ENCODE data around the gene DSPP. TPM values are rescaled to one million over a fixed set of nuclear protein-coding genes. Genes with fewer than 3 reads are reported as not detected.

Gene DSPP
- total RNA-seq, 2 donors from 2014 or later = not detected

DNA sequence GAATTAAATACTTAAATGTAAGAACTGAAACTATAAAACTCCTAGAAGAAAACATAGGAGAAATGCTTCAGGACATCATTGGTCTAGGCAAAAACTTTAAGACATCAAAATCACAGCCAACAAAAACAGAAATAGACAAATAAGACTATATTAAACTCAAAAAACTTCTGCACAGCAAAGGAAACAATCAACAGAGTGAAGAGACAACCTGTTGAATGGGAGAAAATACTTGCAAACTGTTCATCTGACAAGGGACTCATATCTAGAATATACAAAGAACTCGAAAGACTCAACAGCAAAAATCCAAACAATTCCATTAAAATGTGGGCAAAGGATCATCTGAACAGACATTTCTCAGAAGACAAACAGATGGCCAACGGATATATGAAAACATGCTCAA, 16.2 kb upstream of the DSPP start:
- no peak overlapping the region for H3K4me3 ChIP-seq
- H3K9me3 ChIP-seq = no peaks in the 10 kb centered on the region
- no peak for DNase-seq (ENCODE audit: low spot score)
- no peaks in the 10 kb centered on the region for H3K4me1 ChIP-seq (replicated peaks)
- 64% methylated on average over 2 of the region's 2 CpGs for WGBS
- H3K27ac ChIP-seq = no peak overlapping the region
- no peaks in the 10 kb centered on the region for H3K27me3 ChIP-seq (replicated peaks; ENCODE audit: insufficient read depth)
- intact Hi-C loops (cut with DNase I) = no loop called here
- TF ChIP-seq POLR2AphosphoS5 (IDR thresholded peaks at IDR 0.05) (no peak), POLR2A (IDR thresholded peaks at IDR 0.05) (no peak)
- TF ChIP-seq, protein P1, sequence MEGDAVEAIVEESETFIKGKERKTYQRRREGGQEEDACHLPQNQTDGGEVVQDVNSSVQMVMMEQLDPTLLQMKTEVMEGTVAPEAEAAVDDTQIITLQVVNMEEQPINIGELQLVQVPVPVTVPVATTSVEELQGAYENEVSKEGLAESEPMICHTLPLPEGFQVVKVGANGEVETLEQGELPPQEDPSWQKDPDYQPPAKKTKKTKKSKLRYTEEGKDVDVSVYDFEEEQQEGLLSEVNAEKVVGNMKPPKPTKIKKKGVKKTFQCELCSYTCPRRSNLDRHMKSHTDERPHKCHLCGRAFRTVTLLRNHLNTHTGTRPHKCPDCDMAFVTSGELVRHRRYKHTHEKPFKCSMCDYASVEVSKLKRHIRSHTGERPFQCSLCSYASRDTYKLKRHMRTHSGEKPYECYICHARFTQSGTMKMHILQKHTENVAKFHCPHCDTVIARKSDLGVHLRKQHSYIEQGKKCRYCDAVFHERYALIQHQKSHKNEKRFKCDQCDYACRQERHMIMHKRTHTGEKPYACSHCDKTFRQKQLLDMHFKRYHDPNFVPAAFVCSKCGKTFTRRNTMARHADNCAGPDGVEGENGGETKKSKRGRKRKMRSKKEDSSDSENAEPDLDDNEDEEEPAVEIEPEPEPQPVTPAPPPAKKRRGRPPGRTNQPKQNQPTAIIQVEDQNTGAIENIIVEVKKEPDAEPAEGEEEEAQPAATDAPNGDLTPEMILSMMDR (IDR thresholded peaks at IDR 0.05) = no peak
- no peaks in the 10 kb centered on the region for H3K36me3 ChIP-seq

- H3K27me3 ChIP-seq (replicated peaks; ENCODE audit: insufficient read depth) = no peaks in the 10 kb centered on the region
- no peak overlapping the region for H3K4me3 ChIP-seq
- H3K27ac ChIP-seq = no peak overlapping the region
- DNase-seq (ENCODE audit: low spot score) = no peak
- no peak for TF ChIP-seq POLR2AphosphoS5 (IDR thresholded peaks at IDR 0.05)
- no peak for TF ChIP-seq POLR2A (IDR thresholded peaks at IDR 0.05)
- TF ChIP-seq, protein P1 (IDR thresholded peaks at IDR 0.05) = no peak
- H3K4me1 ChIP-seq (replicated peaks) = no peaks in the 10 kb centered on the region
- no peaks in the 10 kb centered on the region for H3K9me3 ChIP-seq
- intact Hi-C loops (cut with DNase I) = no loop called here
- H3K36me3 ChIP-seq = no peaks in the 10 kb centered on the region
Measured at GRCh38 chr4:87601361-87601760, 7.0 kb upstream of the DSPP start.

DNA sequence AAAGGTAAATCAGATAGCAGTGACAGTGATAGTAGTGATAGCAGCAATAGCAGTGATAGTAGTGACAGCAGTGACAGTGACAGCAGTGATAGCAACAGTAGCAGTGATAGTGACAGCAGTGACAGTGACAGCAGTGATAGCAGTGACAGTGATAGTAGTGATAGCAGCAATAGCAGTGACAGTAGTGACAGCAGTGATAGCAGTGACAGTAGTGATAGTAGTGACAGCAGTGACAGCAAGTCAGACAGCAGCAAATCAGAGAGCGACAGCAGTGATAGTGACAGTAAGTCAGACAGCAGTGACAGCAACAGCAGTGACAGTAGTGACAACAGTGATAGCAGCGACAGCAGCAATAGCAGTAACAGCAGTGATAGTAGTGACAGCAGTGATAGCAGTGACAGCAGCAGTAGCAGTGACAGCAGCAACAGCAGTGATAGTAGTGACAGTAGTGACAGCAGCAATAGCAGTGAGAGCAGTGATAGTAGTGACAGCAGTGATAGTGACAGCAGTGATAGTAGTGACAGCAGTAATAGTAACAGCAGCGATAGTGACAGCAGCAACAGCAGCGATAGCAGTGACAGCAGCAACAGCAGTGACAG, 6.1 kb downstream of the DSPP start:
- no peak overlapping the region for H3K4me3 ChIP-seq
- WGBS = 89% methylated on average over 4 of the region's 4 CpGs
- H3K4me1 ChIP-seq (replicated peaks) = no peaks in the 10 kb centered on the region
- no peak overlapping the region for H3K27ac ChIP-seq
- H3K27me3 ChIP-seq (replicated peaks; ENCODE audit: insufficient read depth) = peaks cover 3% of the 10 kb centered on the region
- intact Hi-C loops (cut with DNase I) = no loop called here
- TF ChIP-seq, protein P1 (IDR thresholded peaks at IDR 0.05) = no peak
- TF ChIP-seq POLR2A (IDR thresholded peaks at IDR 0.05) (no peak), POLR2AphosphoS5 (IDR thresholded peaks at IDR 0.05) (no peak)
- H3K9me3 ChIP-seq = no peaks in the 10 kb centered on the region
- no peaks in the 10 kb centered on the region for H3K36me3 ChIP-seq
- DNase-seq (ENCODE audit: low spot score) = no peak

GRCh38 chr4:87616268-87616667, 7.9 kb downstream of the DSPP start:
- intact Hi-C loops (cut with DNase I) = no loop called here
- H3K27ac ChIP-seq = no peak overlapping the region
- H3K4me3 ChIP-seq = no peak overlapping the region
- 60% methylated on average over 9 of the region's 9 CpGs for WGBS
- H3K27me3 ChIP-seq (replicated peaks; ENCODE audit: insufficient read depth) = peaks cover 3% of the 10 kb centered on the region
- H3K36me3 ChIP-seq = no peaks in the 10 kb centered on the region
- TF ChIP-seq POLR2A (IDR thresholded peaks at IDR 0.05) = no peak
- no peak for TF ChIP-seq POLR2AphosphoS5 (IDR thresholded peaks at IDR 0.05)
- TF ChIP-seq, protein P1 (IDR thresholded peaks at IDR 0.05) = no peak
- no peak for DNase-seq (ENCODE audit: low spot score)
- H3K4me1 ChIP-seq (replicated peaks) = no peaks in the 10 kb centered on the region
- no peaks in the 10 kb centered on the region for H3K9me3 ChIP-seq

- no peaks in the 10 kb centered on the region for H3K27me3 ChIP-seq (replicated peaks; ENCODE audit: insufficient read depth)
- DNase-seq (ENCODE audit: low spot score) = no peak
- no peak overlapping the region for H3K4me3 ChIP-seq
- H3K27ac ChIP-seq = no peak overlapping the region
- H3K9me3 ChIP-seq = no peaks in the 10 kb centered on the region
- WGBS = 85% methylated on average over 6 of the region's 6 CpGs
- intact Hi-C loops (cut with DNase I) = no loop called here
- H3K4me1 ChIP-seq (replicated peaks) = no peaks in the 10 kb centered on the region
- TF ChIP-seq, protein P1 (IDR thresholded peaks at IDR 0.05) = no peak
- no peak for TF ChIP-seq POLR2AphosphoS5 (IDR thresholded peaks at IDR 0.05)
- no peak for TF ChIP-seq POLR2A (IDR thresholded peaks at IDR 0.05)
- H3K36me3 ChIP-seq = no peaks in the 10 kb centered on the region
Measured at GRCh38 chr4:87620086-87620485, 11.8 kb downstream of the DSPP start.
